Fibroblast of lung (primary cell): Measurements from ENCODE around the gene B4GALT2. TPM values are rescaled to one million over a fixed set of nuclear protein-coding genes. Genes with fewer than 3 reads are reported as not detected.

Experiments used
- DNase-seq, 2 donors: peaks; one replicate each; pipeline versions ENCODE4 v3.0.0 to v3.0.0-alpha.2; 2010; ENCODE audit warnings: low read depth in 2 of 2
- H2AFZ ChIP-seq: 2 replicates; pipeline ENCODE4 v1.5.1; 2012; ENCODE audit warnings: low read length, control low read depth, inconsistent platforms
- H3K27ac ChIP-seq: 2 replicates; pipeline ENCODE4 v1.5.1; 2011; ENCODE audit warnings: low read length, control low read depth; ENCODE audit not compliant: insufficient read depth
- H3K27me3 ChIP-seq: 2 replicates; pipeline ENCODE4 v1.5.1; 2011; ENCODE audit warnings: mild to moderate bottlenecking, low read length; ENCODE audit not compliant: control insufficient read depth, insufficient read depth
- H3K36me3 ChIP-seq: 2 replicates; pipeline ENCODE4 v1.5.1; 2011; ENCODE audit warnings: low read length; ENCODE audit not compliant: control insufficient read depth, insufficient read depth
- H3K4me1 ChIP-seq: 2 replicates; pipeline ENCODE4 v1.5.1; 2011; ENCODE audit warnings: low read length; ENCODE audit not compliant: control insufficient read depth, insufficient read depth; ENCODE audit errors: extremely low read depth
- H3K4me2 ChIP-seq: 2 replicates; pipeline ENCODE4 v1.5.1; 2011; ENCODE audit warnings: low read length, control low read depth; ENCODE audit not compliant: insufficient read depth; ENCODE audit errors: extremely low read depth
- H3K4me3 ChIP-seq, 4 experiments: fragments of 200-600 bp in 1 of 4; sonication (generic) in 1 of 4; replicated peaks in 1 of 4; 2 replicates each; pipeline ENCODE4 v1.5.1; 2011 to 2016; ENCODE audit warnings: low read length in 4 of 4, low read depth in 3 of 4, mild to moderate bottlenecking in 3 of 4, control low read depth in 2 of 4, inconsistent platforms in 1 of 4, mixed read lengths in 1 of 4; ENCODE audit not compliant: insufficient read depth in 1 of 4; ENCODE audit errors: control extremely low read depth in 1 of 4
- H3K79me2 ChIP-seq: 2 replicates; pipeline ENCODE4 v1.5.1; 2012; ENCODE audit warnings: mild to moderate bottlenecking, low read length, inconsistent platforms; ENCODE audit not compliant: control insufficient read depth, insufficient read depth
- H3K9ac ChIP-seq: 2 replicates; pipeline ENCODE4 v1.5.1; 2011; ENCODE audit warnings: mild to moderate bottlenecking, low read length, control low read depth; ENCODE audit not compliant: insufficient read depth
- H3K9me3 ChIP-seq: 2 replicates; pipeline ENCODE4 v1.5.1; 2012; ENCODE audit warnings: low read depth, low read length; ENCODE audit not compliant: control insufficient read depth, insufficient read depth
- H4K20me1 ChIP-seq: 2 replicates; pipeline ENCODE4 v1.5.1; 2011; ENCODE audit warnings: low read length; ENCODE audit not compliant: control insufficient read depth, insufficient read depth; ENCODE audit errors: extremely low read depth
- EZH2 ChIP-seq: IDR thresholded peaks from 2 replicates; pipeline ENCODE4 v1.5.1; 2012; ENCODE audit warnings: low read length, control low read depth, mild to moderate bottlenecking; ENCODE audit errors: missing control alignments
- polyA plus RNA-seq, 2 donors: library from polyadenylated mRNA; depleted of rRNA in 1 of 2; stranded (reverse) in 1 of 2; unstranded in 1 of 2; fragments of >200 nt; gene quantifications; 2 replicates each; pipeline ENCODE4 v1.2.1, GENCODE V29; 2011 to 2012; ENCODE audit warnings: missing spikeins in 1 of 2
- total RNA-seq: library from RNA; depleted of rRNA; stranded (reverse); fragments of >200 nt; gene quantifications from 2 replicates; pipeline ENCODE4 v1.2.1, GENCODE V29; 2014
- TF ChIP-seq, protein P1 (sequence below), 2 donors: IDR thresholded peaks in 1 of 2; conservative IDR thresholded peaks in 1 of 2; 1 replicate in 1 of 2; 2 replicates in 1 of 2; pipeline ENCODE4 v1.5.1; 2011 to 2012; ENCODE audit warnings: low read length in 2 of 2, control low read depth in 1 of 2, inconsistent platforms in 1 of 2, low read depth in 1 of 2, mild to moderate bottlenecking in 1 of 2

The B4GALT2 gene
- total and polyA plus RNA-seq, 2 donors (not counting 1 experiment from before 2014, with no cell fraction given) = 40.6 to 55.0 TPM

DNA sequence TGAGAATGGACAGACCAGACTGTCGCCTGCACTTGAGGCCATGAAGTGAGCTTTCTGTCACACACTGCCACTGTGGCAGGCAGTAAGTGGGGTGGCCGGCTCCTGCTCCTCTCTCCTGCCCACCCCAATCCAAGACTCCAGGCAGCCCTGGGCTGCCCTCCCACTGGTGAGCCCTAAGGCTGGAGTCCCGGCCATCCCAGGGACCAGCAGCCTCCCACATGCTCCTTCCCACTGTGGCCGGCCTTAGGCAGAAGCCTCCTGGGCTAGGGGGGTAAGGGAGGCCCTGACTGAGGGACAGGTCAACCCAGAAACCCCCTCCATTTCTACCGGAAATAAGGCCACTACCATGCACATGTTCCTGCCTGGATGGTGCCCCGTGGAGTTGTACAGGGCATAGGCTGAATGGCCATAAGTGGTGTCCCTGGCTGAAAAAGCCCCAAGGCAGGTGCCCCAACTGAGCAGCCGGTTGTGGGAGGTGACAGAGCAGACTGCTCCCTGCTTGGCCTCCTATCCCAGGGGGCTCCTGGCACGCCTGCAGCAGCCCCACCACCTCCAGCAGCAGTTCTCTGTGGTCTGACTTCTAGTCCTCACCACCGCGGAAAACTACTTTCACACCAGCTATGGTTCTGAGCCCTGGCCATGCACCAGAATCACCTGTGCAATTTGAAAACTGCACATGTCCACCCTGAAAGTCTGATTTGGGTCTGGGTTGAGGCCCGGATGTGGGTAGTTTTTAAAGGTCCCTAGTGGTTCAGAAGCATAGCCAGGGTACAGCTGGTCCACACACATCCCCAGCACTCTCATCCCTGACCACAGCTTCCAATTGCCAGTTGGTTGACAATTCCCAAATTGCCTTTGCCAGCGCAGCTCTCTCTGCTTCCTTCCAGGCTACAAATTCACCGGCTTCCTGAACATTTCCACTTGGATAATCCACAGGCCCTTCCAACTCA, 47.0 kb upstream of the B4GALT2 start:
- H3K36me3 ChIP-seq = no peaks in the 10 kb centered on the region
- H3K9me3 ChIP-seq = no peaks in the 10 kb centered on the region
- H2AFZ ChIP-seq = no peak overlapping the region
- H3K79me2 ChIP-seq = no peaks in the 10 kb centered on the region
- H3K4me3 ChIP-seq = no peak overlapping the region
- H3K4me2 ChIP-seq = no peak overlapping the region
- H3K27ac ChIP-seq = no peak overlapping the region
- DNase-seq = no peak
- H4K20me1 ChIP-seq = no peaks in the 10 kb centered on the region
- H3K27me3 ChIP-seq = no peaks in the 10 kb centered on the region
- no peak for TF ChIP-seq EZH2
- TF ChIP-seq, protein P1, sequence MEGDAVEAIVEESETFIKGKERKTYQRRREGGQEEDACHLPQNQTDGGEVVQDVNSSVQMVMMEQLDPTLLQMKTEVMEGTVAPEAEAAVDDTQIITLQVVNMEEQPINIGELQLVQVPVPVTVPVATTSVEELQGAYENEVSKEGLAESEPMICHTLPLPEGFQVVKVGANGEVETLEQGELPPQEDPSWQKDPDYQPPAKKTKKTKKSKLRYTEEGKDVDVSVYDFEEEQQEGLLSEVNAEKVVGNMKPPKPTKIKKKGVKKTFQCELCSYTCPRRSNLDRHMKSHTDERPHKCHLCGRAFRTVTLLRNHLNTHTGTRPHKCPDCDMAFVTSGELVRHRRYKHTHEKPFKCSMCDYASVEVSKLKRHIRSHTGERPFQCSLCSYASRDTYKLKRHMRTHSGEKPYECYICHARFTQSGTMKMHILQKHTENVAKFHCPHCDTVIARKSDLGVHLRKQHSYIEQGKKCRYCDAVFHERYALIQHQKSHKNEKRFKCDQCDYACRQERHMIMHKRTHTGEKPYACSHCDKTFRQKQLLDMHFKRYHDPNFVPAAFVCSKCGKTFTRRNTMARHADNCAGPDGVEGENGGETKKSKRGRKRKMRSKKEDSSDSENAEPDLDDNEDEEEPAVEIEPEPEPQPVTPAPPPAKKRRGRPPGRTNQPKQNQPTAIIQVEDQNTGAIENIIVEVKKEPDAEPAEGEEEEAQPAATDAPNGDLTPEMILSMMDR (conservative IDR thresholded peaks at IDR 0.05 in 1 of 2, IDR thresholded peaks at IDR 0.05 in 1 of 2; ENCODE audit: low read depth in 1 of 2, low read length in 2 of 2) = no peak
- H3K4me1 ChIP-seq = peaks cover 9% of the 10 kb centered on the region
- no peak overlapping the region for H3K9ac ChIP-seq

DNA sequence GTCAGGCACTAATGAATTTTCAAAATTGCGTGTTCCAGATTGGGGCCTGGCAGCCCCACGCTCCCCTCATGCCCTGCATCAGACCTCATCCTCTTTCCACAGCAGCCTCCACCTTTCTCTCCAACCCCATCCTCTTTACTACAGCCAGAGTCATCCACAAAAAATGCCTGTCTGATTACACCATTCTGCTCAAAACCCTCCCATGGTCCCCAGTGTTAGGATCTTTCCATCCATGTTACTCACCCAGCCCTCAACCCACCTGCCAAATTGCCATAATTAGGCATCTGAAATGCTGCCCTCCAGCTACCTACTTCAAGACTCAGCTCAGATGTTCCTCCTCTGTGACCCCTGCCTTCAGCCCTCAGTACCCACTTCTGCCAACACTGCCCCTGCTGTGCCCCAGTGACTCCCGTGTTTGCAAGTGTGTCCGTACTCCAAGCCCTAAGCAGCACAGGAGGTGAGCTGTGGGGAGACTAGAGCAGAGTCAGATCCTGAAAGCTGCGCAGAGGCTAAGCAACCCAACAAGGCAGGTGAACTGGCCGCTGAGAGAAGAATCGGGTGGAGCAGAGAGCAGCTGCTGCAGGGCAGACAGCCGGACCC, 46.1 kb upstream of the B4GALT2 start:
- H3K9ac ChIP-seq = no peak overlapping the region
- H3K4me3 ChIP-seq = peak overlapping the region; percentile 31 to 54 (median 36)
- DNase-seq = peak; percentile 36 to 69
- H2AFZ ChIP-seq = peak overlapping the region; percentile 7
- no peaks in the 10 kb centered on the region for H3K79me2 ChIP-seq
- H3K36me3 ChIP-seq = no peaks in the 10 kb centered on the region
- no peaks in the 10 kb centered on the region for H3K27me3 ChIP-seq
- H3K27ac ChIP-seq = peak overlapping the region; percentile 23
- no peaks in the 10 kb centered on the region for H3K9me3 ChIP-seq
- TF ChIP-seq, protein P1 (conservative IDR thresholded peaks at IDR 0.05 in 1 of 2, IDR thresholded peaks at IDR 0.05 in 1 of 2; ENCODE audit: low read depth in 1 of 2, low read length in 2 of 2) = no peak
- no peak for TF ChIP-seq EZH2
- peaks cover 9% of the 10 kb centered on the region for H3K4me1 ChIP-seq
- no peaks in the 10 kb centered on the region for H4K20me1 ChIP-seq
- H3K4me2 ChIP-seq = peak overlapping the region; percentile 77

DNA sequence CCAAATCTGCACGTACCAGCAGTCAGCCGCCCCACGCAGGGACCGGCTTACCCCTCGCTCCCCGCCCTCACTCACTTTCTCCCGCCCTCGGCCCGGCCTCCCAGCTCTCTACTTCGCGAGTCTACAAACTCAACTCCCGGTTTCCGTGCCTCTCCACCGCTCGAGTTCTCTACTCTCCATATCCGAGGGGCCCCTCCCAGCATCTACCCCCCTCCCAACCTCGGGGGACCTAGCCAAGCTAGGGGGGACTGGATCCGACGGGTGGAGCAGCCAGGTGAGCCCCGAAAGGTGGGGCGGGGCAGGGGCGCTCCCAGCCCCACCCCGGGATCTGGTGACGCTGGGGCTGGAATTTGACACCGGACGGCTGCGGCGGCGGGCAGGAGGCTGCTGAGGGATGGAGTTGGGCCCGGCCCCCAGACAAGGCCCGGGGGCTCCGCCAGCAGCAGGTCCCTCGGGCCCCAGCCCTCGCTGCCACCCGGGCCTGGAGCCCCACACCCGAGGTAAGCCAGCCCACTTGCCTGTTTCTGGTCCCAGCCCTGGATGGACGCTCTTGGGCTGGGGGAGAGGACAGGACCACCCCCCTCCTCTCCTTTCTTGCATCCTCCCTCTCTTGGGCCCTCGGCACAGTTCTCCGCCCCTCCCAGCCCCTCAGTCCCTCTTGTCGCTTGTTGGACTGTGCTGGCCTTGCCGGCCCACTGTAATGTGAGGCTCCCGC, 45.5 kb upstream of the B4GALT2 start, which contains the start of gene ARTN:
ARTN (plus strand) TSS at position 416 of the 715 bp plus-strand sequence. CDS start 1,856 bp downstream, outside the sequence.
- Histone ChIP-seq H3K79me2 (no peaks in the 10 kb centered on the region), H3K9ac (no peak within 1 kb of the TSS), H2AFZ (peak within 1 kb of the TSS; percentile 7), H3K4me1 (peaks cover 9% of the 10 kb centered on the region), H3K36me3 (no peaks in the 10 kb centered on the region), H3K4me2 (peak within 1 kb of the TSS; percentile 77), H3K9me3 (no peaks in the 10 kb centered on the region), H3K27ac (peak within 1 kb of the TSS; percentile 23), H3K4me3 (peak within 1 kb of the TSS; percentile 31 to 54 (median 36)), H4K20me1 (no peaks in the 10 kb centered on the region), H3K27me3 (no peaks in the 10 kb centered on the region)
- TF ChIP-seq, protein P1 (conservative IDR thresholded peaks at IDR 0.05 in 1 of 2, IDR thresholded peaks at IDR 0.05 in 1 of 2; ENCODE audit: low read depth in 1 of 2, low read length in 2 of 2) = no peak
- TF ChIP-seq EZH2 = no peak
- DNase-seq = no peak
